ENCODE results near the gene CDR2. TPM values are rescaled to one million over a fixed set of nuclear protein-coding genes. Genes with fewer than 3 reads are reported as not detected.

Gene CDR2
- total RNA-seq, 2 donors from 2014 or later, result 17.6 to 24.3 TPM

GRCh38 chr16:22359679-22360078 lies 14.7 kb downstream of the CDR2 start:
- H3K4me1 Mint-ChIP-seq, result peaks cover 20% of the 10 kb centered on the region
- no peak for DNase-seq
- no peak overlapping the region for H3K9ac ChIP-seq (ENCODE audit: extremely low read depth, low read length, poor library complexity, severe bottlenecking)
- no peaks in the 10 kb centered on the region for H3K9me3 Mint-ChIP-seq
- no peak overlapping the region for H3K4me3 ChIP-seq (ENCODE audit: low read length)
- no peak overlapping the region for H3K27ac ChIP-seq (ENCODE audit: low read depth, low read length)
- peaks cover 60% of the 10 kb centered on the region for H3K36me3 ChIP-seq (ENCODE audit: control insufficient read depth, insufficient read depth, low read length)
- H3K27me3 Mint-ChIP-seq (ENCODE audit: insufficient read depth), result no peaks in the 10 kb centered on the region
- no peak for TF ChIP-seq CTCF (conservative IDR thresholded peaks at IDR 0.05)
- peaks cover 7% of the 10 kb centered on the region for H3K4me1 ChIP-seq (ENCODE audit: control insufficient read depth, insufficient read depth, low read length)
- H3K27ac Mint-ChIP-seq, result no peak overlapping the region
- H3K9me3 ChIP-seq (ENCODE audit: control insufficient read depth, low read length), result peaks cover 7% of the 10 kb centered on the region
- H3K36me3 Mint-ChIP-seq (ENCODE audit: low read depth), result peaks cover 22% of the 10 kb centered on the region
- H3K27me3 ChIP-seq (ENCODE audit: control insufficient read depth, insufficient read depth, low read length, poor library complexity, severe bottlenecking), result no peaks in the 10 kb centered on the region
- H3K4me3 Mint-ChIP-seq, result no peak overlapping the region

GRCh38 chr16:22358000-22358399 lies 16.4 kb downstream of the CDR2 start:
- Mint-ChIP-seq H3K4me3 (no peak overlapping the region), H3K9me3 (no peaks in the 10 kb centered on the region), H3K27me3 (ENCODE audit: insufficient read depth) (no peaks in the 10 kb centered on the region), H3K27ac (peak overlapping the region; percentile 82), H3K36me3 (ENCODE audit: low read depth) (peaks cover 9% of the 10 kb centered on the region), H3K4me1 (peaks cover 35% of the 10 kb centered on the region)
- Histone ChIP-seq H3K9ac (ENCODE audit: extremely low read depth, low read length, poor library complexity, severe bottlenecking) (no peak overlapping the region), H3K9me3 (ENCODE audit: control insufficient read depth, low read length) (peaks cover 7% of the 10 kb centered on the region), H3K27me3 (ENCODE audit: control insufficient read depth, insufficient read depth, low read length, poor library complexity, severe bottlenecking) (no peaks in the 10 kb centered on the region), H3K36me3 (ENCODE audit: control insufficient read depth, insufficient read depth, low read length) (peaks cover 43% of the 10 kb centered on the region), H3K27ac (ENCODE audit: low read depth, low read length) (no peak overlapping the region), H3K4me1 (ENCODE audit: control insufficient read depth, insufficient read depth, low read length) (peaks cover 11% of the 10 kb centered on the region), H3K4me3 (ENCODE audit: low read length) (no peak overlapping the region)
- WGBS, 2 experiments (ENCODE audit: insufficient coverage in 1 of 2, insufficient read length in 1 of 2), result 84 to 92% methylated on average over 1 of the region's 1 CpG
- no peak for DNase-seq
- TF ChIP-seq CTCF (conservative IDR thresholded peaks at IDR 0.05), result no peak

- H3K27ac Mint-ChIP-seq, result no peak overlapping the region
- Histone ChIP-seq H3K9ac (ENCODE audit: extremely low read depth, low read length, poor library complexity, severe bottlenecking) (no peak overlapping the region), H3K27me3 (ENCODE audit: control insufficient read depth, insufficient read depth, low read length, poor library complexity, severe bottlenecking) (no peaks in the 10 kb centered on the region), H3K36me3 (ENCODE audit: control insufficient read depth, insufficient read depth, low read length) (peaks cover 41% of the 10 kb centered on the region), H3K9me3 (ENCODE audit: control insufficient read depth, low read length) (peaks cover 6% of the 10 kb centered on the region), H3K4me3 (ENCODE audit: low read length) (no peak overlapping the region), H3K27ac (ENCODE audit: low read depth, low read length) (no peak overlapping the region), H3K4me1 (ENCODE audit: control insufficient read depth, insufficient read depth, low read length) (peaks cover 11% of the 10 kb centered on the region)
- peaks cover 38% of the 10 kb centered on the region for H3K4me1 Mint-ChIP-seq
- WGBS, 2 experiments (ENCODE audit: insufficient coverage in 1 of 2, insufficient read length in 1 of 2), result 92 to 100% methylated on average over 1 of the region's 1 CpG
- peaks cover 7% of the 10 kb centered on the region for H3K36me3 Mint-ChIP-seq (ENCODE audit: low read depth)
- H3K4me3 Mint-ChIP-seq, result no peak overlapping the region
- no peak for TF ChIP-seq CTCF (conservative IDR thresholded peaks at IDR 0.05)
- no peaks in the 10 kb centered on the region for H3K27me3 Mint-ChIP-seq (ENCODE audit: insufficient read depth)
- DNase-seq, result no peak
- no peaks in the 10 kb centered on the region for H3K9me3 Mint-ChIP-seq
Measured at GRCh38 chr16:22357635-22357971, 16.8 kb downstream of the CDR2 start.

All from endodermal cell (in vitro differentiated cells).